Nephron (organoid): ENCODE results near the gene FOXN3.

ENCODE experiments used
- H3K27ac Mint-ChIP-seq, 3 experiments: 2 replicates each; pipeline ENCODE4 v1.8.0; 2020; ENCODE audit warnings: mixed read lengths in 3 of 3, mild to moderate bottlenecking in 2 of 3, moderate library complexity in 1 of 3
- H3K27me3 Mint-ChIP-seq: 2 replicates; pipeline ENCODE4 v1.8.0; 2021; ENCODE audit warnings: low read depth, mild to moderate bottlenecking, moderate library complexity, mixed read lengths
- H3K36me3 Mint-ChIP-seq: 2 replicates; pipeline ENCODE4 v1.8.0; 2020; ENCODE audit warnings: low read depth, mixed read lengths
- H3K4me1 Mint-ChIP-seq: 2 replicates; pipeline ENCODE4 v1.8.0; 2020; ENCODE audit warnings: mixed read lengths
- H3K4me3 Mint-ChIP-seq, 3 experiments: 2 replicates each; pipeline ENCODE4 v1.8.0; 2020; ENCODE audit warnings: mild to moderate bottlenecking in 3 of 3, mixed read lengths in 3 of 3, moderate library complexity in 2 of 3
- H3K9me3 Mint-ChIP-seq: 2 replicates; pipeline ENCODE4 v1.8.0; 2020; ENCODE audit warnings: mixed read lengths
- CTCF ChIP-seq, 3 experiments: fragments of 200-600 bp; sonication (generic); IDR thresholded peaks; one replicate each; pipeline ENCODE4 v1.5.0; 2021; ENCODE audit warnings: antibody characterized with exemption in 3 of 3; ENCODE audit not compliant: unreplicated experiment in 3 of 3

The FOXN3 gene

GRCh38 chr14:89304972-89305703 lies 111.9 kb downstream of the FOXN3 start:
- H3K36me3 Mint-ChIP-seq, result peaks cover 5% of the 10 kb centered on the region
- no peak for TF ChIP-seq CTCF (IDR thresholded peaks at IDR 0.05; ENCODE audit: unreplicated experiment in 3 of 3)
- peaks cover 58% of the 10 kb centered on the region for H3K4me1 Mint-ChIP-seq
- no peaks in the 10 kb centered on the region for H3K27me3 Mint-ChIP-seq
- H3K4me3 Mint-ChIP-seq, result peak overlapping the region in 2 of 3 experiments; percentile 44 to 71
- peak overlapping the region; percentile 95 for H3K27ac Mint-ChIP-seq
- no peaks in the 10 kb centered on the region for H3K9me3 Mint-ChIP-seq

GRCh38 chr14:89304561-89304960 lies 112.5 kb downstream of the FOXN3 start:
- H3K27ac Mint-ChIP-seq, result peak overlapping the region; percentile 95
- peaks cover 9% of the 10 kb centered on the region for H3K36me3 Mint-ChIP-seq
- H3K4me1 Mint-ChIP-seq, result peaks cover 62% of the 10 kb centered on the region
- H3K4me3 Mint-ChIP-seq, result peak overlapping the region in 2 of 3 experiments; percentile 64 to 71
- no peaks in the 10 kb centered on the region for H3K9me3 Mint-ChIP-seq
- no peaks in the 10 kb centered on the region for H3K27me3 Mint-ChIP-seq
- TF ChIP-seq CTCF (IDR thresholded peaks at IDR 0.05; ENCODE audit: unreplicated experiment in 3 of 3), result no peak

- Mint-ChIP-seq H3K27me3 (no peaks in the 10 kb centered on the region), H3K9me3 (no peaks in the 10 kb centered on the region), H3K4me1 (peaks cover 63% of the 10 kb centered on the region), H3K4me3 (peak overlapping the region; percentile 63 to 69 (median 64)), H3K36me3 (peaks cover 14% of the 10 kb centered on the region), H3K27ac (peak overlapping the region; percentile 95)
- TF ChIP-seq CTCF (IDR thresholded peaks at IDR 0.05; ENCODE audit: unreplicated experiment in 3 of 3), result no peak
Observed at GRCh38 chr14:89303456-89304435, 113.3 kb downstream of the FOXN3 start.

- TF ChIP-seq CTCF (IDR thresholded peaks at IDR 0.05; ENCODE audit: unreplicated experiment in 3 of 3), result no peak
- H3K4me3 Mint-ChIP-seq, result no peak overlapping the region
- no peaks in the 10 kb centered on the region for H3K9me3 Mint-ChIP-seq
- H3K27ac Mint-ChIP-seq, result peak overlapping the region; percentile 95
- no peaks in the 10 kb centered on the region for H3K27me3 Mint-ChIP-seq
- peaks cover 15% of the 10 kb centered on the region for H3K36me3 Mint-ChIP-seq
- H3K4me1 Mint-ChIP-seq, result peaks cover 52% of the 10 kb centered on the region
Observed at GRCh38 chr14:89302396-89302950, 114.6 kb downstream of the FOXN3 start.

- peaks cover 34% of the 10 kb centered on the region for H3K4me1 Mint-ChIP-seq
- H3K27me3 Mint-ChIP-seq, result no peaks in the 10 kb centered on the region
- no peak for TF ChIP-seq CTCF (IDR thresholded peaks at IDR 0.05; ENCODE audit: unreplicated experiment in 3 of 3)
- H3K4me3 Mint-ChIP-seq, result no peak overlapping the region
- no peaks in the 10 kb centered on the region for H3K9me3 Mint-ChIP-seq
- no peak overlapping the region for H3K27ac Mint-ChIP-seq
- H3K36me3 Mint-ChIP-seq, result peaks cover 15% of the 10 kb centered on the region
Observed at GRCh38 chr14:89299587-89299986, 117.4 kb downstream of the FOXN3 start.
